Articular chondrocyte of knee joint (primary cell): ENCODE results near the gene PSMD6. TPM values are rescaled to one million over a fixed set of nuclear protein-coding genes. Genes with fewer than 3 reads are reported as not detected.

Source experiments
- small RNA-seq: library from RNA; depleted of rRNA; stranded (forward); fragments of <200 nt; gene quantifications from one replicate; pipeline ENCODE3, GENCODE V24; 2012
- total RNA-seq: library from RNA; depleted of rRNA; stranded (reverse); fragments of >200 nt; gene quantifications from 2 replicates; pipeline ENCODE4 v1.2.3, GENCODE V29; 2012

The PSMD6 gene
- total RNA-seq, result 84.7 and 97.6 TPM in 2 replicates

GRCh38 chr3:64023187-64023860, at the start of gene PSMD6:
Gene PSMD6 (minus strand): TSS chr3:64023494. CDS start chr3:64023419, 75 bp downstream.

Small RNA genes within 50 kb of the gene (small RNA-seq; reads per million reads assigned to genes)
- gene RF00012, result not detected

Other genes with a start within 250 kb of the PSMD6 start
- not detected in 2 replicates for gene C3orf49, start 204.2 kb downstream of the PSMD6 start, total RNA-seq
- 54.0 and 54.6 TPM in 2 replicates for gene THOC7, start 159.7 kb downstream of the PSMD6 start, total RNA-seq
- 24.8 and 25.6 TPM in 2 replicates for gene ATXN7, start 159.6 kb downstream of the PSMD6 start, total RNA-seq
- not detected in 2 replicates for gene SCAANT1, start 111.1 kb downstream of the PSMD6 start, total RNA-seq
- gene PRICKLE2, start 202.0 kb upstream of the PSMD6 start, total RNA-seq, result 29.8 and 42.0 TPM in 2 replicates